Vagina (tissue), 2 donors: ENCODE data around the gene MAD1L1.

Experiments used
- POLR2A ChIP-seq, 2 donors: fragments of 450-650 bp; IDR thresholded peaks; one replicate each; pipeline ENCODE4 v1.6.1; 2017; ENCODE audit warnings: antibody characterized with exemption in 2 of 2, mild to moderate bottlenecking in 2 of 2, moderate library complexity in 2 of 2
- POLR2AphosphoS5 ChIP-seq, 2 donors: sonication (generic); formaldehyde crosslinking; IDR thresholded peaks; one replicate each; pipeline ENCODE4 v1.9.0; 2017; ENCODE audit warnings: antibody characterized with exemption in 2 of 2, mild to moderate bottlenecking in 2 of 2, low read depth in 1 of 2; ENCODE audit not compliant: insufficient read depth in 1 of 2
- TF ChIP-seq, protein P1 (sequence below), 3 experiments: fragments of 450-650 bp in 2 of 3; fragments of 200-600 bp in 1 of 3; sonication (generic) in 1 of 3; IDR thresholded peaks; one replicate each; pipeline ENCODE4 v1.5.1; 2017 to 2019; ENCODE audit warnings: antibody characterized with exemption in 3 of 3, mild to moderate bottlenecking in 2 of 3, moderate library complexity in 2 of 3

DNA sequence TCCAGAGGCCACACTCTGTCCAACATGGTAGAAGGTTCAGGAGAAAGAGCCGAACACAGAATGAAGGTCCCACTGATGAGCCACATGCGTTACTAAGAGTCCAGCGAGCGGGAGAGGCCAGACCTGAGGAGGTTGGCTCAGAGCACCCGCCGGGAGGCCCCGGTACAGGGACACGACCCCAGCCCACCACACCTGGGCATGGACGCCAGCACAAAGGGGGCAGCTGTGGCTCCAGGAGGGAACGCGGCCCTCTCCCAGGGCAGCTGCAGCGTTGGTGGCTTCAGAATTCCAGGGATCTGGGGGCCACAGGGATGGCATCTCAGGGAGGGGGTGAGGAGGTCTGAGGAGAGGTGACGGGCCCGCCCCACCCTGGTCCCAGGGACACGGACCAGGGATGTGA, 280.0 kb downstream of the MAD1L1 start:
- TF ChIP-seq, protein P1, sequence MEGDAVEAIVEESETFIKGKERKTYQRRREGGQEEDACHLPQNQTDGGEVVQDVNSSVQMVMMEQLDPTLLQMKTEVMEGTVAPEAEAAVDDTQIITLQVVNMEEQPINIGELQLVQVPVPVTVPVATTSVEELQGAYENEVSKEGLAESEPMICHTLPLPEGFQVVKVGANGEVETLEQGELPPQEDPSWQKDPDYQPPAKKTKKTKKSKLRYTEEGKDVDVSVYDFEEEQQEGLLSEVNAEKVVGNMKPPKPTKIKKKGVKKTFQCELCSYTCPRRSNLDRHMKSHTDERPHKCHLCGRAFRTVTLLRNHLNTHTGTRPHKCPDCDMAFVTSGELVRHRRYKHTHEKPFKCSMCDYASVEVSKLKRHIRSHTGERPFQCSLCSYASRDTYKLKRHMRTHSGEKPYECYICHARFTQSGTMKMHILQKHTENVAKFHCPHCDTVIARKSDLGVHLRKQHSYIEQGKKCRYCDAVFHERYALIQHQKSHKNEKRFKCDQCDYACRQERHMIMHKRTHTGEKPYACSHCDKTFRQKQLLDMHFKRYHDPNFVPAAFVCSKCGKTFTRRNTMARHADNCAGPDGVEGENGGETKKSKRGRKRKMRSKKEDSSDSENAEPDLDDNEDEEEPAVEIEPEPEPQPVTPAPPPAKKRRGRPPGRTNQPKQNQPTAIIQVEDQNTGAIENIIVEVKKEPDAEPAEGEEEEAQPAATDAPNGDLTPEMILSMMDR (IDR thresholded peaks at IDR 0.05): no peak
- no peak for TF ChIP-seq POLR2AphosphoS5 (IDR thresholded peaks at IDR 0.05; ENCODE audit: insufficient read depth in 1 of 2, low read depth in 1 of 2)
- no peak for TF ChIP-seq POLR2A (IDR thresholded peaks at IDR 0.05)
